Prostate gland (tissue), 2 donors: ENCODE data around the gene SDC1. TPM values are rescaled to one million over a fixed set of nuclear protein-coding genes. Genes with fewer than 3 reads are reported as not detected.

Experiments used
- DNase-seq: peaks from one replicate; pipeline ENCODE4 v3.0.0-alpha.2; 2019; ENCODE audit warnings: low spot score
- H3K27ac ChIP-seq, 2 donors: fragments of 200-600 bp; sonication (generic); 2 replicates each; pipeline ENCODE4 v1.5.1; 2017 to 2019
- H3K27me3 ChIP-seq: fragments of 200-600 bp; sonication (generic); replicated peaks from 2 replicates; pipeline ENCODE4 v1.5.1; 2019; ENCODE audit not compliant: insufficient read depth
- H3K36me3 ChIP-seq, 2 donors: fragments of 200-600 bp; sonication (generic); 1 replicate in 1 of 2; 2 replicates in 1 of 2; pipeline versions ENCODE4 v1.5.1 to v1.8.1; 2017 to 2019
- H3K4me1 ChIP-seq: fragments of 200-600 bp; sonication (generic); replicated peaks from 2 replicates; pipeline ENCODE4 v1.5.1; 2019
- H3K4me3 ChIP-seq, 2 donors: fragments of 200-600 bp; sonication (generic); 2 replicates each; pipeline ENCODE4 v1.5.1; 2017 to 2019
- H3K9me3 ChIP-seq: fragments of 200-600 bp; sonication (generic); 2 replicates; pipeline ENCODE4 v1.5.1; 2017
- POLR2A ChIP-seq: fragments of 450-650 bp; IDR thresholded peaks from one replicate; pipeline ENCODE4 v1.6.1; 2016; ENCODE audit warnings: antibody characterized with exemption, mild to moderate bottlenecking
- POLR2AphosphoS5 ChIP-seq: sonication (generic); formaldehyde crosslinking; IDR thresholded peaks from one replicate; pipeline ENCODE4 v1.6.1; 2017; ENCODE audit warnings: antibody characterized with exemption
- WGBS: methylation state at CpG from one replicate; pipeline ENCODE4 v1.1.5; 2018; 5-methylcytosine and 5-hydroxymethylcytosine counted together
- intact Hi-C: fragments of 100-400 bp; cut with DNase I; formaldehyde crosslinking; loops from one replicate; pipeline ENCODE4 v1.14.2; 2022
- total RNA-seq, 2 donors: library from RNA; depleted of rRNA; stranded (reverse); fragments of >200 nt; gene quantifications; one replicate each; pipeline ENCODE4 v1.1.0, GENCODE V29; 2016
- TF ChIP-seq, protein P1 (sequence below), 4 experiments: fragments of 200-600 bp in 2 of 4; fragments of 450-650 bp in 2 of 4; sonication (generic) in 2 of 4; IDR thresholded peaks; 1 replicate in 3 of 4; 2 replicates in 1 of 4; pipeline ENCODE4 v1.5.1; 2016 to 2019; ENCODE audit warnings: antibody characterized with exemption in 4 of 4, mild to moderate bottlenecking in 2 of 4, moderate library complexity in 2 of 4

Gene SDC1
- total RNA-seq, 2 donors from 2014 or later: 103 to 167 TPM

DNA sequence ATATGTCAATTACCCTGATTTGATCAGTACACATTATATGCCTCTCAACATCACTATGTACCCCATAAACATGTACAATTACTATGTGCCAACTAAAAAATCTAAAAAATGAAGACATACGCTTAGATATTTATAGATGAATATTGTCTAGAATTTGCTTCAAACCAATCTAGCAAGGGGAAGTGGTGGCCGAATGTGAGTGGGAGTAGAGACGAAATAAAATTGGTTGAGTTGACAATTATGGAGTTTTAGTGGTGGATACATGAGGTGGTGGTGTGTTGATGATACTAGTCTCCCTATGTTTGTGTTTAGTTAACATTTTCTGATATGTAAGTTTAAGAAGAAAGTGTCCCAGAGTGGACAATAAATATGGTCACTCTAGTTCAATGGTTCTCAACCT, 49.0 kb downstream of the SDC1 start:
- Histone ChIP-seq H3K9me3 (no peaks in the 10 kb centered on the region), H3K27ac (no peak overlapping the region), H3K4me3 (no peak overlapping the region), H3K4me1 (no peaks in the 10 kb centered on the region), H3K27me3 (no peaks in the 10 kb centered on the region), H3K36me3 (no peaks in the 10 kb centered on the region)
- TF ChIP-seq POLR2A: no peak
- TF ChIP-seq, protein P1, sequence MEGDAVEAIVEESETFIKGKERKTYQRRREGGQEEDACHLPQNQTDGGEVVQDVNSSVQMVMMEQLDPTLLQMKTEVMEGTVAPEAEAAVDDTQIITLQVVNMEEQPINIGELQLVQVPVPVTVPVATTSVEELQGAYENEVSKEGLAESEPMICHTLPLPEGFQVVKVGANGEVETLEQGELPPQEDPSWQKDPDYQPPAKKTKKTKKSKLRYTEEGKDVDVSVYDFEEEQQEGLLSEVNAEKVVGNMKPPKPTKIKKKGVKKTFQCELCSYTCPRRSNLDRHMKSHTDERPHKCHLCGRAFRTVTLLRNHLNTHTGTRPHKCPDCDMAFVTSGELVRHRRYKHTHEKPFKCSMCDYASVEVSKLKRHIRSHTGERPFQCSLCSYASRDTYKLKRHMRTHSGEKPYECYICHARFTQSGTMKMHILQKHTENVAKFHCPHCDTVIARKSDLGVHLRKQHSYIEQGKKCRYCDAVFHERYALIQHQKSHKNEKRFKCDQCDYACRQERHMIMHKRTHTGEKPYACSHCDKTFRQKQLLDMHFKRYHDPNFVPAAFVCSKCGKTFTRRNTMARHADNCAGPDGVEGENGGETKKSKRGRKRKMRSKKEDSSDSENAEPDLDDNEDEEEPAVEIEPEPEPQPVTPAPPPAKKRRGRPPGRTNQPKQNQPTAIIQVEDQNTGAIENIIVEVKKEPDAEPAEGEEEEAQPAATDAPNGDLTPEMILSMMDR (IDR thresholded peaks at IDR 0.05): no peak
- no peak for TF ChIP-seq POLR2AphosphoS5
- intact Hi-C loops: no loop called here
- 78% methylated on average over 3 of the region's 3 CpGs for WGBS
- DNase-seq: no peak

- H3K27ac ChIP-seq: no peak overlapping the region
- no peaks in the 10 kb centered on the region for H3K27me3 ChIP-seq
- no peaks in the 10 kb centered on the region for H3K4me1 ChIP-seq
- intact Hi-C loops: no loop called here
- no peaks in the 10 kb centered on the region for H3K9me3 ChIP-seq
- H3K36me3 ChIP-seq: no peaks in the 10 kb centered on the region
- H3K4me3 ChIP-seq: no peak overlapping the region
- no peak for TF ChIP-seq POLR2AphosphoS5
- TF ChIP-seq, protein P1 (IDR thresholded peaks at IDR 0.05): no peak
- WGBS: 90% methylated on average over 8 of the region's 8 CpGs
- DNase-seq: no peak
Observed at GRCh38 chr2:20175267-20175666, 49.7 kb downstream of the SDC1 start.

GRCh38 chr2:20174410-20174809, 50.5 kb downstream of the SDC1 start:
- Histone ChIP-seq H3K4me1 (no peaks in the 10 kb centered on the region), H3K27ac (no peak overlapping the region), H3K36me3 (no peaks in the 10 kb centered on the region), H3K27me3 (no peaks in the 10 kb centered on the region), H3K4me3 (no peak overlapping the region), H3K9me3 (no peaks in the 10 kb centered on the region)
- TF ChIP-seq POLR2AphosphoS5 (no peak), POLR2A (no peak)
- TF ChIP-seq, protein P1 (IDR thresholded peaks at IDR 0.05): no peak
- 93% methylated on average over 2 of the region's 2 CpGs for WGBS
- DNase-seq: no peak
- intact Hi-C loops: no loop called here

GRCh38 chr2:20173496-20174402, 51.2 kb downstream of the SDC1 start:
- H3K9me3 ChIP-seq: no peaks in the 10 kb centered on the region
- 72% methylated on average over 11 of the region's 14 CpGs for WGBS
- no peaks in the 10 kb centered on the region for H3K36me3 ChIP-seq
- no peaks in the 10 kb centered on the region for H3K27me3 ChIP-seq
- H3K4me3 ChIP-seq: no peak overlapping the region
- intact Hi-C loops: no loop called here
- no peak overlapping the region for H3K27ac ChIP-seq
- DNase-seq: no peak
- H3K4me1 ChIP-seq: no peaks in the 10 kb centered on the region
- TF ChIP-seq POLR2A (no peak), POLR2AphosphoS5 (no peak)
- TF ChIP-seq, protein P1 (IDR thresholded peaks at IDR 0.05): no peak

DNA sequence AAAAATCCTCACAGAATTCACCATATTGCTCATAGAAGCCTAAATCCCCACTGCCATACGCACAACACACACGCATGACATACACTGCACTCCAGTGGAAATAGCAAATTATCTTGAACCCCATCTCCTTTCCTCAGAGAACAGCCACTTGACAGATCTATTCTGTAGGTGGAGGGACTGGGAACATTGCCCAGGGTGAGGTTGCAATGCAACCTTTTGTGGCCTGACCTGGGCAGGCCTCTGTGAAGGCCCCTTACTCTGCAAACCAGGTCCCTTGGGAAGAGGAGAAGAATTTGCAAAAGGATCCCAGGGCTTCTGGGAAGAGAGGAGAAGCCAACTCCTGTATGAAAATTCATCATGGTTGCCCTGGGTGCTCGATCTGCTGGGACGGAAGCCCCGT, 51.9 kb downstream of the SDC1 start:
- Histone ChIP-seq H3K4me3 (no peak overlapping the region), H3K27ac (peak overlapping the region; percentile 48 to 49), H3K4me1 (peaks cover 2% of the 10 kb centered on the region), H3K27me3 (no peaks in the 10 kb centered on the region), H3K36me3 (no peaks in the 10 kb centered on the region), H3K9me3 (no peaks in the 10 kb centered on the region)
- intact Hi-C loops: no loop called here
- TF ChIP-seq POLR2AphosphoS5: no peak
- TF ChIP-seq, protein P1 (IDR thresholded peaks at IDR 0.05): no peak
- no peak for TF ChIP-seq POLR2A
- no peak for DNase-seq
- WGBS: 72% methylated on average over 5 of the region's 5 CpGs
